H1 (cell line): ENCODE data around the gene NEDD4L. TPM values are rescaled to one million over a fixed set of nuclear protein-coding genes. Genes with fewer than 3 reads are reported as not detected.

Source experiments
- CTCF ChIA-PET: fragments of 300-600 bp; sonication (Branson Sonifier 250); formaldehyde crosslinking; loops from one replicate; lab custom pipeline; 2021; ENCODE audit not compliant: partially characterized antibody; lab: Charles Lee
- POLR2A ChIA-PET: fragments of 300-600 bp; sonication (Branson Sonifier 250); formaldehyde crosslinking; loops from one replicate; lab custom pipeline; 2021; ENCODE audit warnings: inconsistent platforms; ENCODE audit not compliant: partially characterized antibody; lab: Charles Lee
- DNase-seq, 2 experiments: peaks; one replicate each; pipeline versions ENCODE4 v3.0.0 to v3.0.0-alpha.2; 2010 to 2022; ENCODE audit warnings: low spot score in 2 of 2, low read depth in 1 of 2, mixed read lengths in 1 of 2
- FAIRE-seq: peaks from 2 replicates; lab custom pipeline; 2011; peaks lifted over from hg19 to GRCh38; lab: Jason Lieb, UNC
- H2AFZ ChIP-seq: 2 replicates; pipeline ENCODE4 v1.8.1; 2012; ENCODE audit warnings: low read length, inconsistent platforms
- H2AK5ac ChIP-seq: 2 replicates; pipeline ENCODE4 v1.6.1; 2013; ENCODE audit warnings: low read depth, low read length
- H2BK120ac ChIP-seq: replicated peaks from 2 replicates; pipeline ENCODE3; 2013; ENCODE audit warnings: low read depth, low read length, inconsistent platforms
- H2BK12ac ChIP-seq: 2 replicates; pipeline ENCODE4 v1.6.1; 2013; ENCODE audit warnings: low read depth, low read length
- H2BK15ac ChIP-seq: 2 replicates; pipeline ENCODE4 v1.6.1; 2013; ENCODE audit warnings: low read length
- H2BK20ac ChIP-seq: 2 replicates; pipeline ENCODE4 v1.6.1; 2013; ENCODE audit warnings: low read length
- H2BK5ac ChIP-seq: 2 replicates; pipeline ENCODE4 v1.6.1; 2013; ENCODE audit warnings: low read depth, low read length
- H3K14ac ChIP-seq: 2 replicates; pipeline ENCODE4 v1.6.1; 2013; ENCODE audit warnings: inconsistent platforms; ENCODE audit not compliant: insufficient read length
- H3K18ac ChIP-seq: 2 replicates; pipeline ENCODE4 v1.6.1; 2013; ENCODE audit warnings: low read length; ENCODE audit errors: extremely low read depth
- H3K23ac ChIP-seq: 2 replicates; pipeline ENCODE4 v1.6.1; 2013; ENCODE audit warnings: inconsistent platforms; ENCODE audit not compliant: insufficient read length
- H3K23me2 ChIP-seq: 2 replicates; pipeline ENCODE4 v1.6.1; 2013; ENCODE audit warnings: low read depth, low read length
- H3K27ac ChIP-seq: 2 replicates; pipeline ENCODE4 v1.6.1; 2011; ENCODE audit warnings: low read depth, low read length, inconsistent platforms
- H3K27me3 ChIP-seq, 4 experiments: replicated peaks in 1 of 4; 1 replicate in 1 of 4; 2 replicates in 3 of 4; pipeline versions ENCODE4 v1.6.1 to v1.8.1; 2011 to 2013; ENCODE audit warnings: low read length in 3 of 4, mild to moderate bottlenecking in 3 of 4, inconsistent platforms in 2 of 4, mixed read lengths in 2 of 4, moderate library complexity in 1 of 4; ENCODE audit not compliant: control insufficient read depth in 3 of 4, insufficient read depth in 3 of 4; ENCODE audit errors: extremely low read depth in 1 of 4
- H3K36me3 ChIP-seq, 4 experiments: 2 replicates each; pipeline versions ENCODE4 v1.6.1 to v1.8.1; 2011 to 2013; ENCODE audit warnings: mild to moderate bottlenecking in 4 of 4, low read length in 3 of 4, moderate library complexity in 2 of 4, control low read depth in 1 of 4, inconsistent platforms in 1 of 4; ENCODE audit not compliant: insufficient read depth in 4 of 4, control insufficient read depth in 2 of 4
- H3K4ac ChIP-seq: replicated peaks from 2 replicates; pipeline ENCODE3; 2013; ENCODE audit warnings: low read length, low read depth, mixed read lengths, inconsistent platforms; ENCODE audit not compliant: insufficient read length
- H3K4me1 ChIP-seq, 4 experiments: replicated peaks in 1 of 4; 1 replicate in 1 of 4; 2 replicates in 3 of 4; pipeline versions ENCODE4 v1.6.1 to v1.8.1; 2011 to 2013; ENCODE audit warnings: low read length in 3 of 4, inconsistent platforms in 2 of 4, mixed read lengths in 1 of 4; ENCODE audit not compliant: insufficient read depth in 4 of 4, control insufficient read depth in 3 of 4
- H3K4me2 ChIP-seq, 2 experiments: 2 replicates each; pipeline versions ENCODE4 v1.6.1 to v1.8.1; 2011 to 2013; ENCODE audit warnings: low read depth in 2 of 2, low read length in 2 of 2, control low read depth in 1 of 2, inconsistent platforms in 1 of 2, mild to moderate bottlenecking in 1 of 2; ENCODE audit not compliant: insufficient read depth in 1 of 2
- H3K4me3 ChIP-seq, 4 experiments: fragments of 200-600, 300-600 bp in 1 of 4; sonication (generic), shearing (Covaris generic), sonication (Bioruptor Twin) in 1 of 4; 2 replicates each; pipeline versions ENCODE4 v1.5.1 to v1.8.1; 2011 to 2016; ENCODE audit warnings: low read length in 4 of 4, low read depth in 3 of 4, control low read depth in 2 of 4, inconsistent platforms in 2 of 4, mild to moderate bottlenecking in 2 of 4, mixed read lengths in 1 of 4, moderate library complexity in 1 of 4; ENCODE audit not compliant: insufficient read depth in 2 of 4; ENCODE audit errors: extremely low read depth in 1 of 4
- H3K56ac ChIP-seq: replicated peaks from 2 replicates; pipeline ENCODE3; 2013; ENCODE audit warnings: low read depth, mild to moderate bottlenecking, mixed read lengths, low read length, inconsistent platforms; ENCODE audit not compliant: insufficient read length
- H3K79me1 ChIP-seq: 2 replicates; pipeline ENCODE4 v1.6.1; 2013; ENCODE audit warnings: low read depth, low read length, control low read depth
- H3K79me2 ChIP-seq, 2 experiments: 2 replicates each; pipeline versions ENCODE4 v1.6.1 to v1.8.1; 2012 to 2013; ENCODE audit warnings: low read length in 2 of 2, mild to moderate bottlenecking in 2 of 2, inconsistent platforms in 1 of 2; ENCODE audit not compliant: insufficient read depth in 2 of 2, control insufficient read depth in 1 of 2
- H3K9ac ChIP-seq, 4 experiments: replicated peaks in 1 of 4; 1 replicate in 1 of 4; 2 replicates in 3 of 4; pipeline versions ENCODE4 v1.6.1 to v1.8.1; 2011 to 2013; ENCODE audit warnings: low read depth in 3 of 4, low read length in 3 of 4, control low read depth in 2 of 4, mild to moderate bottlenecking in 2 of 4, moderate library complexity in 2 of 4, inconsistent platforms in 1 of 4; ENCODE audit errors: extremely low read depth in 1 of 4
- H3K9me3 ChIP-seq, 2 experiments: 2 replicates each; pipeline versions ENCODE4 v1.6.1 to v1.8.1; 2012 to 2013; ENCODE audit warnings: mild to moderate bottlenecking in 2 of 2, moderate library complexity in 2 of 2, control low read depth in 1 of 2, inconsistent platforms in 1 of 2, low read depth in 1 of 2, low read length in 1 of 2, mixed read lengths in 1 of 2; ENCODE audit not compliant: insufficient read depth in 2 of 2
- H4K20me1 ChIP-seq, 2 experiments: replicated peaks in 1 of 2; 2 replicates each; pipeline versions ENCODE3 to v1.8.1; 2011 to 2013; ENCODE audit warnings: inconsistent platforms in 2 of 2, low read length in 2 of 2, mild to moderate bottlenecking in 1 of 2; ENCODE audit not compliant: insufficient read depth in 2 of 2, control insufficient read depth in 1 of 2
- H4K5ac ChIP-seq: 2 replicates; pipeline ENCODE4 v1.6.1; 2013; ENCODE audit warnings: low read length, low read depth, mixed read lengths, inconsistent platforms; ENCODE audit not compliant: insufficient read length
- H4K8ac ChIP-seq: 2 replicates; pipeline ENCODE4 v1.8.0; 2013; ENCODE audit warnings: mild to moderate bottlenecking, moderate library complexity, low read length, inconsistent platforms; ENCODE audit not compliant: insufficient read depth; ENCODE audit errors: extremely low read depth
- H4K91ac ChIP-seq: replicated peaks from 2 replicates; pipeline ENCODE3; 2013; ENCODE audit warnings: low read length, mixed read lengths, inconsistent platforms; ENCODE audit not compliant: insufficient read length
- MAFK ChIP-seq: IDR thresholded peaks from 2 replicates; pipeline ENCODE4 v1.6.1; 2012; ENCODE audit warnings: low read depth, mild to moderate bottlenecking, improper control_type of control experiment, low read length
- RAD21 ChIP-seq, 2 experiments: IDR thresholded peaks in 1 of 2; conservative IDR thresholded peaks in 1 of 2; 2 replicates each; pipeline ENCODE4 v1.6.1; 2011; ENCODE audit warnings: low read depth in 2 of 2, low read length in 2 of 2, improper control_type of control experiment in 1 of 2, inconsistent platforms in 1 of 2, mild to moderate bottlenecking in 1 of 2, moderate library complexity in 1 of 2
- ZNF274 ChIP-seq: IDR thresholded peaks from 2 replicates; pipeline ENCODE4 v1.7.0; 2012; ENCODE audit warnings: low read length, borderline replicate concordance; ENCODE audit errors: extremely low read depth
- WGBS, 2 experiments: shearing (Covaris generic) in 1 of 2; methylation state at CpG; one replicate each; pipeline versions ENCODE4 v1.1.6 to v1.1.7; 2013 to 2015; ENCODE audit warnings: low lambda C conversion rate in 2 of 2, mixed read lengths in 2 of 2, inconsistent platforms in 1 of 2, low coverage in 1 of 2, missing lambda C conversion rate in 1 of 2; ENCODE audit not compliant: insufficient replicate concordance in 2 of 2, insufficient coverage in 1 of 2, insufficient read length in 1 of 2; ENCODE audit errors: extremely low coverage in 1 of 2, missing lambda C conversion rate in 1 of 2; 5-methylcytosine and 5-hydroxymethylcytosine counted together
- polyA plus RNA-seq, 7 experiments: library from polyadenylated mRNA; depleted of rRNA in 3 of 7; stranded (reverse) in 5 of 7; unstranded in 2 of 7; fragments of >200 nt in 5 of 7; fragments of 200-250 nt in 2 of 7; gene quantifications; 1 replicate in 5 of 7; 2 replicates in 1 of 7; 4 replicates in 1 of 7; pipeline versions ENCODE4 v1.2.1 to v1.2.3, GENCODE V29; 2011 to 2013; ENCODE audit warnings: missing spikeins in 2 of 7, mixed read lengths in 2 of 7
- total RNA-seq: library from RNA; stranded (reverse); fragmentation: NEBNext Ultra II Directional; extraction: Animal tissue kit (Norgen Biotek cat#: 25700); gene quantifications from 2 replicates; pipeline ENCODE4 v1.2.1, GENCODE V29; 2021

NEDD4L gene
- total and polyA plus RNA-seq, 2 of the 8 experiments (the other 6 are each of a cell fraction or from before 2014, with no cell fraction given), result 37.3 to 69.8 TPM

DNA sequence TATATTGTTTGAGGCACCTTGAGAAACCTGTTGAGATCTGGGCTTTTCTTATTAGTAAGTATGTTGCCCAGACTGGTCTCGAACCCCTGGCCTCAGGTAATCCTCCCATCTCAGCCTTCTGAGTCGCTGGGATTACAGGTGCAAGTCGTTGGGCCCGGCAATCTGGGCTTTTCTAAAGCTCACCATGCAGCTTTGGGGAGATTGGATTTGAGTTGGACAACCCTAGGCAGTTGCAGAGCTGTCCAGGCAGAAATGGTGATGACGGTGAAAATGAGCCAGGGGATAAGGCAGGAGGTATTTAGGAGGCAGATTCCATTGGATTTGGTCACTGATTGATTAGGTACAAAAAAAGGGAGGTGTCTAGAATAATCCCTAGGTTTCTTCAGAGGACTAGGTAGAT, 16.2 kb downstream of the NEDD4L start:
- no peak overlapping the region for H3K9ac ChIP-seq
- H2BK5ac ChIP-seq, result no peak overlapping the region
- no peak overlapping the region for H4K8ac ChIP-seq
- H4K20me1 ChIP-seq, result peaks cover 3 to 12% of the 10 kb centered on the region in 2 experiments
- H3K36me3 ChIP-seq, result no peaks in the 10 kb centered on the region
- no peak overlapping the region for H3K4me2 ChIP-seq
- no peak for DNase-seq
- ChIA-PET POLR2A (no interaction called here), CTCF (interaction anchor here (1.1 kb wide), 2 partner anchors 9 to 62 kb away, joined by 3 to 5 read pairs; no protein-coding TSS in a partner anchor)
- no peak overlapping the region for H2AK5ac ChIP-seq
- H3K79me1 ChIP-seq, result peaks cover 12% of the 10 kb centered on the region; the same call in 1 of the 2 replicates
- H3K4me1 ChIP-seq, result peaks cover 0 to 5% (median 1%) of the 10 kb centered on the region in 4 experiments; a peak in 3 of 7 replicates
- H4K5ac ChIP-seq, result no peak overlapping the region
- H3K4me3 ChIP-seq, result no peak overlapping the region
- H2BK20ac ChIP-seq, result no peak overlapping the region
- no peaks in the 10 kb centered on the region for H3K9me3 ChIP-seq
- no peak overlapping the region for H3K27ac ChIP-seq
- H3K56ac ChIP-seq, result no peak overlapping the region
- no peak overlapping the region for H4K91ac ChIP-seq
- H3K4ac ChIP-seq, result no peak overlapping the region
- no peak overlapping the region for H2BK12ac ChIP-seq
- no peaks in the 10 kb centered on the region for H3K23me2 ChIP-seq
- peaks cover 7 to 77% of the 10 kb centered on the region in 2 experiments; a peak in 3 of 4 replicates for H3K79me2 ChIP-seq
- no peak overlapping the region for H3K14ac ChIP-seq
- H2BK15ac ChIP-seq, result no peak overlapping the region
- 35% methylated on average over 5 of the region's 5 CpGs; no CpG with 5 or more reads in 1 of the 2 experiments for WGBS, 2 experiments
- no peak overlapping the region for H3K23ac ChIP-seq
- H3K18ac ChIP-seq, result no peak overlapping the region
- H2BK120ac ChIP-seq, result no peak overlapping the region
- no peaks in the 10 kb centered on the region for H3K27me3 ChIP-seq
- no peak for FAIRE-seq
- no peak overlapping the region for H2AFZ ChIP-seq
- TF ChIP-seq ZNF274 (no peak), RAD21 (IDR thresholded peaks at IDR 0.05 in 1 of 2, conservative IDR thresholded peaks at IDR 0.05 in 1 of 2; ENCODE audit: low read depth in 2 of 2, low read length in 2 of 2) (no peak), MAFK (no peak)
